Measurements from ENCODE around the gene TRIOBP.

DNA sequence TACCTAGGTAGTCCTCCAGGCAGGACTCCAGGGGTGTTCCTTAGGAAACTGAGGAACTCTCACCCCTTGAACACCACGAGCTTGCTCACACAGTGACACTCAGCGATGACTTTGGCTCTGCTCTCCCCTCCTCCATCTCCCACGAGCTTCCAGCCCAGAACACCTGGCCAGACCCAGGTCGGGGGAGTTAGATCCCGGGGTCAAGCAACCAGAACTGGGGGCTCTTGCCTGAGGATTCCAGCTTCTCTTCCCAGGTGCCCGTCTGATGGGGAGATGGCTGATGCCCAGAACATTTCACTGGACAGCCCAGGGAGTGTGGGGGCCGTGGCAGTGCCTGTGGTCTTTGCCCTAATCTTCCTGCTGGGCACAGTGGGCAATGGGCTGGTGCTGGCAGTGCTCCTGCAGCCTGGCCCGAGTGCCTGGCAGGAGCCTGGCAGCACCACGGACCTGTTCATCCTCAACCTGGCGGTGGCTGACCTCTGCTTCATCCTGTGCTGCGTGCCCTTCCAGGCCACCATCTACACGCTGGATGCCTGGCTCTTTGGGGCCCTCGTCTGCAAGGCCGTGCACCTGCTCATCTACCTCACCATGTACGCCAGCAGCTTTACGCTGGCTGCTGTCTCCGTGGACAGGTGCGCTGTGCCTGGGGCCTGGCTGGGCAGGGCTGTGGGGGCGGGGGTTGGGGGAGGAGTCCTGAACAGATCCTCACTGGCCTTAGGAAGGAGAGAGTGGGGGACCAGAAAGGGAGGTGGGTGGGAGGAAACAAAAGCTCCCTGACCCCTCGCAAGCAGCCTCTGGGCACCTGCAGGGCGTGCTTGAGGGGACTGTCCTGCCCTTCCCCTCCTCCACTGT lies 126.5 kb downstream of the TRIOBP start, which contains the start of gene GALR3:
- TF ChIP-seq, protein P1, sequence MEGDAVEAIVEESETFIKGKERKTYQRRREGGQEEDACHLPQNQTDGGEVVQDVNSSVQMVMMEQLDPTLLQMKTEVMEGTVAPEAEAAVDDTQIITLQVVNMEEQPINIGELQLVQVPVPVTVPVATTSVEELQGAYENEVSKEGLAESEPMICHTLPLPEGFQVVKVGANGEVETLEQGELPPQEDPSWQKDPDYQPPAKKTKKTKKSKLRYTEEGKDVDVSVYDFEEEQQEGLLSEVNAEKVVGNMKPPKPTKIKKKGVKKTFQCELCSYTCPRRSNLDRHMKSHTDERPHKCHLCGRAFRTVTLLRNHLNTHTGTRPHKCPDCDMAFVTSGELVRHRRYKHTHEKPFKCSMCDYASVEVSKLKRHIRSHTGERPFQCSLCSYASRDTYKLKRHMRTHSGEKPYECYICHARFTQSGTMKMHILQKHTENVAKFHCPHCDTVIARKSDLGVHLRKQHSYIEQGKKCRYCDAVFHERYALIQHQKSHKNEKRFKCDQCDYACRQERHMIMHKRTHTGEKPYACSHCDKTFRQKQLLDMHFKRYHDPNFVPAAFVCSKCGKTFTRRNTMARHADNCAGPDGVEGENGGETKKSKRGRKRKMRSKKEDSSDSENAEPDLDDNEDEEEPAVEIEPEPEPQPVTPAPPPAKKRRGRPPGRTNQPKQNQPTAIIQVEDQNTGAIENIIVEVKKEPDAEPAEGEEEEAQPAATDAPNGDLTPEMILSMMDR (optimal IDR thresholded peaks at IDR 0.05 in 1 of 3, IDR thresholded peaks at IDR 0.05 in 1 of 3, conservative IDR thresholded peaks at IDR 0.05 in 1 of 3; ENCODE audit: extremely low read depth in 1 of 3, insufficient read depth in 2 of 3, low read length in 3 of 3), result no peak
- no peak for TF ChIP-seq EZH2 (IDR thresholded peaks at IDR 0.05; ENCODE audit: low read length)
